Parathyroid adenoma (tissue), 2 donors: ENCODE results near the gene KRTAP10-10.
"Not testable (repeated sequence)": the region's sequence is repeated elsewhere in the genome, so short reads cannot be mapped to it uniquely, and the experiment has no call there.

ENCODE experiments used
- H2AFZ ChIP-seq: fragments of 300-600 bp; sonication (generic); one replicate; pipeline ENCODE4 v1.7.0; 2017; ENCODE audit warnings: antibody characterized with exemption, mild to moderate bottlenecking
- H3K27ac ChIP-seq: fragments of 300-600 bp; sonication (generic); one replicate; pipeline ENCODE4 v1.7.0; 2017
- H3K27me3 ChIP-seq: fragments of 300-600 bp; sonication (generic); one replicate; pipeline ENCODE4 v1.7.0; 2017; ENCODE audit warnings: low read length; ENCODE audit not compliant: control insufficient read depth, insufficient read depth
- H3K36me3 ChIP-seq: fragments of 300-600 bp; sonication (generic); one replicate; pipeline ENCODE4 v1.7.0; 2017; ENCODE audit warnings: low read length; ENCODE audit not compliant: control insufficient read depth, insufficient read depth
- H3K4me1 ChIP-seq: fragments of 300-600 bp; sonication (generic); one replicate; pipeline ENCODE4 v1.7.0; 2017; ENCODE audit warnings: control low read depth
- H3K4me2 ChIP-seq: fragments of 300-600 bp; sonication (generic); one replicate; pipeline ENCODE4 v1.7.0; 2017; ENCODE audit warnings: low read length
- H3K4me3 ChIP-seq: fragments of 300-600 bp; sonication (generic); one replicate; pipeline ENCODE4 v1.7.0; 2017; ENCODE audit warnings: low read depth, low read length
- H3K79me2 ChIP-seq: fragments of 300-600 bp; sonication (generic); one replicate; pipeline ENCODE4 v1.7.0; 2017; ENCODE audit warnings: control low read depth
- H3K9ac ChIP-seq: fragments of 300-600 bp; sonication (generic); one replicate; pipeline ENCODE4 v1.7.0; 2017; ENCODE audit warnings: mild to moderate bottlenecking
- H3K9me3 ChIP-seq: fragments of 300-600 bp; sonication (generic); one replicate; pipeline ENCODE4 v1.7.0; 2017; ENCODE audit warnings: low read length; ENCODE audit not compliant: control insufficient read depth
- CTCF ChIP-seq: fragments of 300-600 bp; sonication (generic); IDR thresholded peaks from one replicate; pipeline ENCODE4 v1.7.0; 2017; ENCODE audit warnings: antibody characterized with exemption, mild to moderate bottlenecking
- donor health status: primary hyperparathyroidism.

The KRTAP10-10 gene

GRCh38 chr21:44637018-44637850 lies at the start of gene KRTAP10-10:
Gene KRTAP10-10 (plus strand): TSS chr21:44637356. CDS start chr21:44637418, 62 bp downstream.
- TF ChIP-seq CTCF: no peak
- no peaks in the 10 kb centered on the region for H3K27me3 ChIP-seq
- H3K4me1 ChIP-seq: no peaks in the 10 kb centered on the region
- H3K9ac ChIP-seq: no peak within 1 kb of the TSS
- H3K36me3 ChIP-seq: no peaks in the 10 kb centered on the region
- H2AFZ ChIP-seq: no peak within 1 kb of the TSS
- H3K79me2 ChIP-seq: no peaks in the 10 kb centered on the region
- H3K4me3 ChIP-seq: no peak within 1 kb of the TSS
- no peaks in the 10 kb centered on the region for H3K9me3 ChIP-seq
- no peak within 1 kb of the TSS for H3K27ac ChIP-seq
- no peak within 1 kb of the TSS for H3K4me2 ChIP-seq

- Histone ChIP-seq H3K27me3 (no peaks in the 10 kb centered on the region), H3K4me1 (no peaks in the 10 kb centered on the region), H3K79me2 (no peaks in the 10 kb centered on the region), H2AFZ (no peak overlapping the region), H3K9ac (no peak overlapping the region), H3K36me3 (no peaks in the 10 kb centered on the region), H3K9me3 (no peaks in the 10 kb centered on the region), H3K4me3 (no peak overlapping the region), H3K4me2 (no peak overlapping the region), H3K27ac (no peak overlapping the region)
- no peak for TF ChIP-seq CTCF
Observed at GRCh38 chr21:44589094-44589493, 48.1 kb upstream of the KRTAP10-10 start.

- Histone ChIP-seq H3K79me2 (no peaks in the 10 kb centered on the region), H3K27ac (no peak overlapping the region), H3K4me2 (no peak overlapping the region), H3K4me1 (no peaks in the 10 kb centered on the region), H3K27me3 (no peaks in the 10 kb centered on the region), H3K4me3 (no peak overlapping the region), H3K9me3 (no peaks in the 10 kb centered on the region), H2AFZ (no peak overlapping the region), H3K9ac (no peak overlapping the region), H3K36me3 (no peaks in the 10 kb centered on the region)
- TF ChIP-seq CTCF: no peak
Observed at GRCh38 chr21:44589586-44590305, 47.4 kb upstream of the KRTAP10-10 start.

- no peak overlapping the region for H3K4me2 ChIP-seq
- no peak overlapping the region for H3K27ac ChIP-seq
- H3K36me3 ChIP-seq: no peaks in the 10 kb centered on the region
- no peak overlapping the region for H3K9ac ChIP-seq
- H2AFZ ChIP-seq: no peak overlapping the region
- no peaks in the 10 kb centered on the region for H3K27me3 ChIP-seq
- no peak overlapping the region for H3K4me3 ChIP-seq
- no peak for TF ChIP-seq CTCF
- no peaks in the 10 kb centered on the region for H3K9me3 ChIP-seq
- no peaks in the 10 kb centered on the region for H3K79me2 ChIP-seq
- H3K4me1 ChIP-seq: no peaks in the 10 kb centered on the region
Observed at GRCh38 chr21:44590311-44590721, 46.8 kb upstream of the KRTAP10-10 start.

- not testable (repeated sequence) for H3K27me3 ChIP-seq, H3K4me2 ChIP-seq, H3K4me3 ChIP-seq, H3K9ac ChIP-seq, H3K4me1 ChIP-seq, H3K79me2 ChIP-seq, H2AFZ ChIP-seq, H3K36me3 ChIP-seq, H3K27ac ChIP-seq, H3K9me3 ChIP-seq
Observed at GRCh38 chr21:44590897-44591800, 46.0 kb upstream of the KRTAP10-10 start.

GRCh38 chr21:44591801-44592130 lies 45.4 kb upstream of the KRTAP10-10 start:
- H3K9ac ChIP-seq, H3K9me3 ChIP-seq, H3K27ac ChIP-seq, H3K27me3 ChIP-seq, H3K4me3 ChIP-seq, H2AFZ ChIP-seq, H3K79me2 ChIP-seq, H3K4me1 ChIP-seq, H3K36me3 ChIP-seq, H3K4me2 ChIP-seq: not testable (repeated sequence)
